Ascending aorta (tissue), 2 donors: ENCODE data around the gene TMED10. TPM values are rescaled to one million over a fixed set of nuclear protein-coding genes. Genes with fewer than 3 reads are reported as not detected.

ENCODE experiments used
- DNase-seq, 2 donors: peaks; one replicate each; pipeline ENCODE4 v3.0.0-alpha.2; 2019; ENCODE audit warnings: low spot score in 2 of 2
- H3K27ac ChIP-seq, 2 donors: fragments of 200-600 bp; sonication (generic); one replicate each; pipeline ENCODE4 v1.5.1; 2016 to 2017; ENCODE audit warnings: mild to moderate bottlenecking in 1 of 2
- H3K27me3 ChIP-seq: fragments of 200-600 bp; sonication (generic); one replicate; pipeline ENCODE4 v1.5.1; 2017
- H3K36me3 ChIP-seq, 2 donors: fragments of 200-600 bp; sonication (generic); one replicate each; pipeline ENCODE4 v1.5.1; 2016
- H3K4me1 ChIP-seq, 2 donors: fragments of 200-600 bp; sonication (generic); one replicate each; pipeline ENCODE4 v1.5.1; 2016 to 2017; ENCODE audit warnings: mild to moderate bottlenecking in 1 of 2
- H3K4me3 ChIP-seq, 2 donors: fragments of 200-600 bp; sonication (generic); one replicate each; pipeline ENCODE4 v1.5.1; 2016 to 2017; ENCODE audit warnings: mild to moderate bottlenecking in 1 of 2
- H3K9me3 ChIP-seq, 2 donors: fragments of 200-600 bp; sonication (generic); one replicate each; pipeline ENCODE4 v1.5.1; 2016
- CTCF ChIP-seq, 3 experiments: fragments of 200-600 bp in 2 of 3; fragments of 450-650 bp in 1 of 3; sonication (generic) in 2 of 3; IDR thresholded peaks; one replicate each; pipeline ENCODE4 v1.5.1; 2016 to 2019; ENCODE audit warnings: antibody characterized with exemption in 3 of 3, mild to moderate bottlenecking in 1 of 3, moderate library complexity in 1 of 3
- intact Hi-C: fragments of 100-400 bp; cut with DNase I; formaldehyde crosslinking; loops from one replicate; pipeline ENCODE4 v1.15.1; 2023
- total RNA-seq: library from RNA; depleted of rRNA; stranded (reverse); fragments of >200 nt; gene quantifications from one replicate; pipeline ENCODE4 v1.1.0, GENCODE V29; 2016

The TMED10 gene
- total RNA-seq, 1 donor from 2014 or later: 190 TPM

- no peak for DNase-seq
- Histone ChIP-seq H3K4me1 (peaks cover 0 to 19% of the 10 kb centered on the region in 2 donors), H3K27ac (no peak overlapping the region), H3K9me3 (no peaks in the 10 kb centered on the region), H3K36me3 (no peaks in the 10 kb centered on the region), H3K27me3 (no peaks in the 10 kb centered on the region), H3K4me3 (no peak overlapping the region)
- intact Hi-C loops: no loop called here
- TF ChIP-seq CTCF (IDR thresholded peaks at IDR 0.05): no peak
Measured at GRCh38 chr14:75162631-75163030, 13.8 kb downstream of the TMED10 start.

GRCh38 chr14:75158843-75159614, 17.4 kb downstream of the TMED10 start:
- H3K4me1 ChIP-seq: peaks cover 0 to 3% of the 10 kb centered on the region in 2 donors
- no peaks in the 10 kb centered on the region for H3K36me3 ChIP-seq
- H3K27ac ChIP-seq: no peak overlapping the region
- H3K27me3 ChIP-seq: no peaks in the 10 kb centered on the region
- TF ChIP-seq CTCF (IDR thresholded peaks at IDR 0.05): no peak
- no peaks in the 10 kb centered on the region for H3K9me3 ChIP-seq
- intact Hi-C loops: no loop called here
- no peak for DNase-seq
- H3K4me3 ChIP-seq: no peak overlapping the region

GRCh38 chr14:75156901-75157300, 19.5 kb downstream of the TMED10 start:
- H3K36me3 ChIP-seq: peaks cover under 1 to 2% of the 10 kb centered on the region in 2 donors
- H3K9me3 ChIP-seq: no peaks in the 10 kb centered on the region
- no peak for DNase-seq
- H3K4me3 ChIP-seq: no peak overlapping the region
- intact Hi-C loops: no loop called here
- TF ChIP-seq CTCF (IDR thresholded peaks at IDR 0.05): no peak
- H3K27me3 ChIP-seq: no peaks in the 10 kb centered on the region
- H3K4me1 ChIP-seq: peaks cover 0 to 3% of the 10 kb centered on the region in 2 donors
- no peak overlapping the region for H3K27ac ChIP-seq

GRCh38 chr14:75156111-75156510, 20.3 kb downstream of the TMED10 start:
- H3K27me3 ChIP-seq: no peaks in the 10 kb centered on the region
- no peak overlapping the region for H3K27ac ChIP-seq
- H3K36me3 ChIP-seq: peaks cover 8 to 10% of the 10 kb centered on the region in 2 donors
- TF ChIP-seq CTCF (IDR thresholded peaks at IDR 0.05): no peak
- peaks cover 0 to 3% of the 10 kb centered on the region in 2 donors for H3K4me1 ChIP-seq
- intact Hi-C loops: no loop called here
- H3K4me3 ChIP-seq: no peak overlapping the region
- no peaks in the 10 kb centered on the region for H3K9me3 ChIP-seq
- DNase-seq: no peak

- TF ChIP-seq CTCF (IDR thresholded peaks at IDR 0.05): no peak
- Histone ChIP-seq H3K27me3 (no peaks in the 10 kb centered on the region), H3K36me3 (peaks cover 9 to 19% of the 10 kb centered on the region in 2 donors), H3K4me1 (peaks cover 0 to 3% of the 10 kb centered on the region in 2 donors), H3K9me3 (no peaks in the 10 kb centered on the region), H3K4me3 (no peak overlapping the region), H3K27ac (no peak overlapping the region)
- no peak for DNase-seq
- intact Hi-C loops: no loop called here
Measured at GRCh38 chr14:75155169-75155568, 21.2 kb downstream of the TMED10 start.
